NCI-H146 treated with DMSO at 0.1 percent for 48 hours (cell line): Measurements from ENCODE around the gene CAPN15.

Source experiments
- DNase-seq: peaks from one replicate; lab custom pipeline; 2025; ENCODE audit not compliant: unreplicated experiment; lab: John Stamatoyannopoulos, UW

Gene CAPN15

GRCh38 chr16:543301-544164 is 16.0 kb downstream of the CAPN15 start:
- no peak for DNase-seq

- no peak for DNase-seq
These were observed 17.0 kb downstream of the CAPN15 start for GRCh38 chr16:544517-544916.

- no peak for DNase-seq
These were observed 19.6 kb downstream of the CAPN15 start for GRCh38 chr16:546909-547770.

GRCh38 chr16:548586-548985 is 21.1 kb downstream of the CAPN15 start:
- no peak for DNase-seq

- no peak for DNase-seq
These were observed 22.2 kb downstream of the CAPN15 start for GRCh38 chr16:549544-550263.

GRCh38 chr16:551210-551609 is 23.7 kb downstream of the CAPN15 start:
- no peak for DNase-seq

- no peak for DNase-seq
These were observed 24.7 kb downstream of the CAPN15 start for GRCh38 chr16:552171-552570.

GRCh38 chr16:553601-554296 is 26.2 kb downstream of the CAPN15 start:
- DNase-seq: no peak

GRCh38 chr16:554297-554621 is 26.7 kb downstream of the CAPN15 start:
- DNase-seq: no peak

- no peak for DNase-seq
These were observed 27.3 kb downstream of the CAPN15 start for GRCh38 chr16:554640-555365.

- no peak for DNase-seq
These were observed 28.3 kb downstream of the CAPN15 start for GRCh38 chr16:555528-556473.

- no peak for DNase-seq
These were observed 29.1 kb downstream of the CAPN15 start for GRCh38 chr16:556474-557173.

GRCh38 chr16:557463-558297 is 30.2 kb downstream of the CAPN15 start:
- DNase-seq: no peak

GRCh38 chr16:558298-559020 is 30.9 kb downstream of the CAPN15 start:
- no peak for DNase-seq

- no peak for DNase-seq
These were observed 31.5 kb downstream of the CAPN15 start for GRCh38 chr16:559021-559380.

GRCh38 chr16:559411-560203 is 32.1 kb downstream of the CAPN15 start:
- no peak for DNase-seq
